GM12864 (cell line): ENCODE measurements around the gene RXRA.
"Not testable (repeated sequence)": the region's sequence is repeated elsewhere in the genome, so short reads cannot be mapped to it uniquely, and the experiment has no call there.

Experiments used
- DNase-seq: peaks from one replicate; pipeline ENCODE4 v3.0.0-alpha.2; 2011; ENCODE audit warnings: low read depth
- H3K4me3 ChIP-seq: 2 replicates; pipeline ENCODE4 v1.5.1; 2011; ENCODE audit warnings: mild to moderate bottlenecking, low read depth, low read length, control low read depth
- CTCF ChIP-seq: IDR thresholded peaks from 2 replicates; pipeline ENCODE4 v1.5.1; 2011; ENCODE audit warnings: low read depth, mild to moderate bottlenecking, moderate library complexity, low read length, control low read depth, inconsistent platforms; ENCODE audit errors: missing control alignments

RXRA gene

GRCh38 chr9:134304261-134304660, 22.0 kb upstream of the RXRA start:
- no peak for TF ChIP-seq CTCF
- no peak for DNase-seq
- no peak overlapping the region for H3K4me3 ChIP-seq

- no peak overlapping the region for H3K4me3 ChIP-seq
- no peak for TF ChIP-seq CTCF
- no peak for DNase-seq
Observed at GRCh38 chr9:134304690-134305089, 21.6 kb upstream of the RXRA start.

DNA sequence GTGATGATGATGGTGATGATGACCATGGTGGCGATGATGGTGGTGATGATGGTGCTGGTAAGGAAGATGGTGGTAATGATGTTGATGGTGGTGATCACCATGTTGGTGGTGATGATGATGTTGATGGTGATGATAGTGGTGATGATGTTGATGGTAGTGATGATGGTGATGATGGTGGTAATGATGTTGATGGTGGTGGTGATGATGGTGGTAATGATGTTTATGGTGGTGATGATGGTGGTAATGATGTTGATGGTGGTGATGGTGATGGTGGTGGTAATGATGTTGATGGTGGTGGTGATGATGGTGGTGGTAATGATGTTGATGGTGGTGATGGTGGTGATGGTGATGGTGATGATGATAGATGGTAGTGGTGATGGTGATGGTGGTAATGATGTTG, 20.7 kb upstream of the RXRA start:
- TF ChIP-seq CTCF = no peak
- no peak overlapping the region for H3K4me3 ChIP-seq
- DNase-seq = no peak

- DNase-seq = not testable (repeated sequence)
Observed at GRCh38 chr9:134306042-134306441, 20.2 kb upstream of the RXRA start.

GRCh38 chr9:134306636-134307600, 19.3 kb upstream of the RXRA start:
- no peak for TF ChIP-seq CTCF
- DNase-seq = no peak
- no peak overlapping the region for H3K4me3 ChIP-seq

More at GRCh38 chr9:134306042-134306441, 20.2 kb upstream of the RXRA start:
- H3K4me3 ChIP-seq = not testable (repeated sequence)

GRCh38 chr9:134307674-134308638, 18.3 kb upstream of the RXRA start:
- no peak for TF ChIP-seq CTCF
- H3K4me3 ChIP-seq = no peak overlapping the region
- DNase-seq = no peak

- H3K4me3 ChIP-seq, DNase-seq: not testable (repeated sequence)
Observed at GRCh38 chr9:134308639-134309220, 17.5 kb upstream of the RXRA start.
